GM18907 (cell line): ENCODE measurements around the gene VPREB3.

ENCODE experiments used
- ATAC-seq: cut with Tn5 transposase; IDR thresholded peaks from one replicate; pipeline ENCODE4 v1.9.1; 2021; ENCODE audit warnings: mild to moderate bottlenecking, moderate library complexity; ENCODE audit not compliant: unreplicated experiment

Gene VPREB3

DNA sequence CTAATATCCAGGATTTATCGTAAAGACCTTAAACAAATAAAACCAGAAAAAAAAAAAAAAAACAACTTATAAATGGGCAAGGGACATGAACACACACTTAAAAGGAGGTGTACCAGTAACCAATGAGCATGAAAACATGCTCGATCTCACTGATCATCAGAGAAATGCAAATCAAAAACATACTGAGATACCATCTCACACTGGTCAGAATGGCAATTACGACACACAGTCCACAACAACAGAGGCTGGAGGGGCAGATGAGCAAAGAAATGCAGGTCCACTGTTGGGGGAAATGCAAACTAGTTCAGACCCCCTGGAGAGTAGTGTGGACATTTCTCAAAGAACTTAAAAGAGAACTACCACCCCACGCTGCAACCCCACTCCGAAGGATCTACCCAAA lies 50.2 kb downstream of the VPREB3 start:
- no peak for ATAC-seq
